ENCODE results near the gene MRGPRX1. TPM values are rescaled to one million over a fixed set of nuclear protein-coding genes. Genes with fewer than 3 reads are reported as not detected.

MRGPRX1 gene
- total RNA-seq, 1 donor from 2014 or later: not detected

GRCh38 chr11:18890615-18891014 lies 48.6 kb downstream of the MRGPRX1 start:
- no peaks in the 10 kb centered on the region for H3K9me3 ChIP-seq
- H3K27me3 ChIP-seq: no peaks in the 10 kb centered on the region
- intact Hi-C loops (cut with DNase I): no loop called here
- no peaks in the 10 kb centered on the region for H3K36me3 ChIP-seq
- H3K4me1 ChIP-seq: no peaks in the 10 kb centered on the region
- DNase-seq (ENCODE audit: low spot score in 2 of 2): no peak
- no peak overlapping the region for H3K4me3 ChIP-seq
- H3K27ac ChIP-seq: no peak overlapping the region
- no peak for TF ChIP-seq CTCF (IDR thresholded peaks at IDR 0.05)

Other genes starting within 250 kb of the MRGPRX1 start
- 4.8 TPM for gene TMEM86A, start 240.6 kb downstream of the MRGPRX1 start, total RNA-seq
- not detected for gene IGSF22, start 213.2 kb downstream of the MRGPRX1 start, total RNA-seq
- gene PTPN5, start 147.6 kb downstream of the MRGPRX1 start, total RNA-seq: 6.7 TPM
- not detected for gene MRGPRX2, start 121.3 kb upstream of the MRGPRX1 start, total RNA-seq
- 5.2 TPM for gene ZDHHC13, start 177.8 kb upstream of the MRGPRX1 start, total RNA-seq

Data from ascending aorta (tissue), 2 donors.